VCaP (cell line): ENCODE results near the gene YIF1A.
"Not testable (repeated sequence)": the region's sequence is repeated elsewhere in the genome, so short reads cannot be mapped to it uniquely, and the experiment has no call there.

ENCODE experiments used
- H3K27ac ChIP-seq: fragments of 450-650 bp; 2 replicates; pipeline ENCODE4 v1.5.1; 2017
- TF ChIP-seq, protein P1 (sequence below): fragments of 450-650 bp; conservative IDR thresholded peaks from 2 replicates; pipeline ENCODE4 v1.5.1; 2017; ENCODE audit warnings: mild to moderate bottlenecking, moderate library complexity

Gene YIF1A

DNA sequence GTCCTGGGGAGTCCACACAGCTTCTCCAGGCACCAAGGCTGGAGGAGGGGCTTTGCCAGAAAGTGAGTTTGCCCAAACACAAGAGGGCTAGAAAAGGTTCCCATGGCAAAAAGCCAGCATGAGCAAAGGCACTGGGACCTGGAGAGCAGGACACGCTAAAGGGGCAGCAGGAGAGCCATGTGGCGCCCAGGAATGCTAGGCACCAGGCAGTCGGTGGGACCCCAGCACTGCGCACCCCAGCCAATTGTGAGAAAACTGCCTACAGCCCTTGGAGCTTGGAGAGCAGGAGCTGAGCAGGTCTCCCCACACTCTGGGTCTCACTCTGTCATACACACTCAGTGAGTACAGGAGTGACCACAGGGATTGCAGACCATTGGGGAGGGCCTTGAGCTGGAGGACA, 25.7 kb downstream of the YIF1A start:
- no peak overlapping the region for H3K27ac ChIP-seq

DNA sequence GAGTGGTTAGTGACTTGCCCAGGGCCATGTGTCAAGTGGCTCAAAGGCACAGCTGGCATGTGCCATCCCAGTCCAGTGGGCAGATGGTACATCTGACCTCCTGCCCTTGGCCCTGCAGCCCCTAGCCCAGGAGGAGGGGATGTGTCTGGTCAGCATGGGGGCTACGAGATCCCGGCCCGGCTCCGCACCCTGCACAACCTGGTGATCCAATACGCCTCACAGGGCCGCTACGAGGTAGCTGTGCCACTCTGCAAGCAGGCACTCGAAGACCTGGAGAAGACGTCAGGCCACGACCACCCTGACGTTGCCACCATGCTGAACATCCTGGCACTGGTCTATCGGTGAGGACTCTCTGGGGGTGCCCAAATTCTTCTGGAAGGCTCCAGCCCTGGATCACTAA, 26.2 kb downstream of the YIF1A start:
- no peak overlapping the region for H3K27ac ChIP-seq
- TF ChIP-seq, protein P1, sequence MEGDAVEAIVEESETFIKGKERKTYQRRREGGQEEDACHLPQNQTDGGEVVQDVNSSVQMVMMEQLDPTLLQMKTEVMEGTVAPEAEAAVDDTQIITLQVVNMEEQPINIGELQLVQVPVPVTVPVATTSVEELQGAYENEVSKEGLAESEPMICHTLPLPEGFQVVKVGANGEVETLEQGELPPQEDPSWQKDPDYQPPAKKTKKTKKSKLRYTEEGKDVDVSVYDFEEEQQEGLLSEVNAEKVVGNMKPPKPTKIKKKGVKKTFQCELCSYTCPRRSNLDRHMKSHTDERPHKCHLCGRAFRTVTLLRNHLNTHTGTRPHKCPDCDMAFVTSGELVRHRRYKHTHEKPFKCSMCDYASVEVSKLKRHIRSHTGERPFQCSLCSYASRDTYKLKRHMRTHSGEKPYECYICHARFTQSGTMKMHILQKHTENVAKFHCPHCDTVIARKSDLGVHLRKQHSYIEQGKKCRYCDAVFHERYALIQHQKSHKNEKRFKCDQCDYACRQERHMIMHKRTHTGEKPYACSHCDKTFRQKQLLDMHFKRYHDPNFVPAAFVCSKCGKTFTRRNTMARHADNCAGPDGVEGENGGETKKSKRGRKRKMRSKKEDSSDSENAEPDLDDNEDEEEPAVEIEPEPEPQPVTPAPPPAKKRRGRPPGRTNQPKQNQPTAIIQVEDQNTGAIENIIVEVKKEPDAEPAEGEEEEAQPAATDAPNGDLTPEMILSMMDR: no peak

More for the DNA sequence above, 25.7 kb downstream of the YIF1A start:
- TF ChIP-seq, protein P1: no peak

DNA sequence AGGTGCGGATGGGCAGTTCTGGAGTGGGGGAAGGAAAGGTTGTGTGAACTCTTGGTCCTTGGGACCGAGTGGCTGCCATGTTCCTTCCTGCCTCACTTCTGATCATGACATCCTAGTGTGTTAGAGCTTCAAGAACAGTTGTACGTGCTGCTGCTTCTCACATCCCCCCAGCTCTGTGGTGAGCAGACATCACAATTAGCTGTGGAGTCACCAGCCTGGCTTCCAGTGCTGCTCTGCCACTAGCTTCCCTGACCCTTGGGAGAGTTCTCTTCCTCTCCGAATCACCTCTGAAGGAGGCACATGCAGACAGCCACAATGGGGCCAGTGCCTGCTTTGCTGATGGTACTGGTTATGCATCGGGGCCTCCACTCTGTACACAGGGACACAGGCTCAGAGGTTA, 26.8 kb downstream of the YIF1A start:
- TF ChIP-seq, protein P1: no peak
- H3K27ac ChIP-seq: no peak overlapping the region

DNA sequence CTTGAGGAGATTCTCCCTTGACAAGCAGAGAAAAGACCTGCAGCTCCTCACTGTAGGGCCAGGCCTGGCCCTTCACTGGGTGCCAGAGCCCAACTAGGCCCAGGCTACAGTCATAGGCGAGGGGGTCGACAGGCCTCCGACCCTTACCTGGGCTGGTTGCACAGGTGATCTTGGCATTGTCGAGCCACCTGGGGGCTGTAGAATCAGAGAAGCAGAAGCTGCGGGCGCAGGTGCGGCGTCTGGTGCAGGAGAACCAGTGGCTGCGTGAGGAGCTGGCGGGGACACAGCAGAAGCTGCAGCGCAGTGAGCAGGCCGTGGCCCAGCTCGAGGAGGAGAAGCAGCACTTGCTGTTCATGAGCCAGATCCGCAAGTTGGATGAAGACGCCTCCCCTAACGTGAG, 27.4 kb downstream of the YIF1A start:
- TF ChIP-seq, protein P1: no peak
- H3K27ac ChIP-seq: no peak overlapping the region

DNA sequence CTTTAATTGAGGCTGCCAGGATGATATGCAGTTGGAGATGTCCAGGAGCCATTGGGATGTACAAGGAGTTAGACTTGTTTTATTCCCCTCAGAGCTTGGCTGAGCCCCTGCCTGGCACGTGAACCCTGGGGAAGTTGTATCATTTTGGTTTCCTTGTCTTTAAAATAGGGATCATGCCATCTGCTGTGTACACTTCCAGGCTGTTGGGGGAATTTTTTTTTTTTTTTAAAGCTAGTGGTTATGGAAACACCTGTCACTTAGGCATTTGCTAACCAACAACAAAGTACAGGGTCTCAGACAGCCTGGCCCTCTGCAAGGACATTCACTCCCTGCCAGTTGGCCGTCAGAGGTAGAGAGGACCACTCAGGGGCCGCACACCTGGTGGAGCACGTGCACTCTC, 29.0 kb downstream of the YIF1A start:
- H3K27ac ChIP-seq: peak overlapping the region; percentile 97; the same call in 1 of the 2 replicates
- TF ChIP-seq, protein P1: no peak

DNA sequence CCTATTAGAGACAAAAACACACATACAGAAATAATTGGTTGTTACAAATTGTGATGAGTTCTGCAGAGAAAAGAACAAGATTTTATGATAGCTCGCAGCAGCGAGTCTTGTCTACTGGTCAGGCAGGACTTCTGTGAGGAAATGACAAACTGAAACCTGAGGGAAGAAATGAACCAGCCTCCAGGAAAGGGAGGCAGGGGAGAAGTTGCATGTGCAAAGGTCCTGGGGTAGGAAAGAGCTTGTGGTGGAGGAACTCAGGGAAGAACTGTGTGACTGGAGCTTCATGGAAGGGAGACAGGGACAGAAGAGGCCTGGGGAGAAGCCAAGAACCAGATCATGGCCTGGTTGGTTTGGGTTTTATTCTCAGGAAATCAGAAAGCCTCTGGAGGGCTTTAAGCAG, 29.7 kb downstream of the YIF1A start:
- peak overlapping the region; percentile 97 for H3K27ac ChIP-seq
- TF ChIP-seq, protein P1: no peak

DNA sequence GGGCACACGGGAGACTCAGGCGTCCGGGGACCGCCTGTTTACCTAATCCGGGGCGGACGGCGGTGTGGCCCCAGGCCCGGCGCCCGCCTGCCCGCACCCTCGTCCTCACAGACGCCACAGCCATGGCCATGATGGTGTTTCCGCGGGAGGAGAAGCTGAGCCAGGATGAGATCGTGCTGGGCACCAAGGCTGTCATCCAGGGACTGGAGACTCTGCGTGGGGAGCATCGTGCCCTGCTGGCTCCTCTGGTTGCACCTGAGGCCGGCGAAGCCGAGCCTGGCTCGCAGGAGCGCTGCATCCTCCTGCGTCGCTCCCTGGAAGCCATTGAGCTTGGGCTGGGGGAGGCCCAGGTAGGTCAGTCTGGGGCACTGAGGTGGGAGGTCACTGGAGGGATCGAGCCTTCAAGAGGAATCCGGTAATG, 30.5 kb downstream of the YIF1A start:
- TF ChIP-seq, protein P1: no peak; the same call in 1 of the 2 replicates
- H3K27ac ChIP-seq: peak overlapping the region; percentile 97

DNA sequence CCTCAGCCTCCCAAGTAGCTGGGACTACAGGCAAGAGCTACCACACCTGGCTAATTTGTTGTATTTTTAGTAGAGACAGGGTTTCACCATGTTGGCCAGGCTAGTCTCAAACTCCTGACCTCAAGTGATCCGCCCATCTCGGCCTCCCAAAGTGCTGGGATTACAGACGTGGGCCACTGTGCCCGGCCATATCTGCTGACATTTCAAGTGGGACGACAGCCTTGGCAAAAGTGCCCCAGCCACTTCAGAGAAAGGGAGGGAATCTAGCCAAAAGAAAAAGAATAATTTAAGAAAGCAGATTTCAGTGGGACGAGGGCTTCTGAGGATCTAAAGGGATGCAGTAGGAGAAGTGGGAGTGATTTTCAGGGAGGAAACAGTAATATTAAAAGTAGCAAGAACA, 35.9 kb downstream of the YIF1A start:
- not testable (repeated sequence) for H3K27ac ChIP-seq
